Activated CD4-positive, alpha-beta T cell treated with anti-CD3 and anti-CD28 coated beads, Interleukin-2, amount 10 ng/mL, durations not matched to agents 7 days and 5 days (primary cell): ENCODE measurements around the gene SLC19A1. TPM values are rescaled to one million over a fixed set of nuclear protein-coding genes. Genes with fewer than 3 reads are reported as not detected.

ENCODE experiments used
- CTCF ChIA-PET: fragments of 350-600 bp; sonication (Branson Sonifier 250); formaldehyde crosslinking; loops from one replicate; lab custom pipeline; 2021; ENCODE audit warnings: antibody characterized with exemption; lab: Charles Lee
- POLR2A ChIA-PET: fragments of 350-600 bp; sonication (Branson Sonifier 250); formaldehyde crosslinking; loops from one replicate; lab custom pipeline; 2021; ENCODE audit warnings: antibody characterized with exemption; lab: Charles Lee
- DNase-seq: peaks from one replicate; pipeline ENCODE4 v3.0.0-alpha.2; 2020
- H3K27ac Mint-ChIP-seq: one replicate; pipeline ENCODE4 v1.8.0; 2021; ENCODE audit warnings: mild to moderate bottlenecking, moderate library complexity, mixed read lengths
- H3K27me3 Mint-ChIP-seq: one replicate; pipeline ENCODE4 v1.8.0; 2021; ENCODE audit warnings: mixed read lengths
- H3K36me3 Mint-ChIP-seq: one replicate; pipeline ENCODE4 v1.8.0; 2021; ENCODE audit warnings: low read depth, mixed read lengths
- H3K4me1 Mint-ChIP-seq: one replicate; pipeline ENCODE4 v1.8.0; 2021; ENCODE audit warnings: mixed read lengths
- H3K4me3 Mint-ChIP-seq: one replicate; pipeline ENCODE4 v1.8.0; 2021; ENCODE audit warnings: mild to moderate bottlenecking, moderate library complexity, mixed read lengths
- H3K9me3 Mint-ChIP-seq: one replicate; pipeline ENCODE4 v1.8.0; 2021; ENCODE audit warnings: mixed read lengths
- total RNA-seq, 2 experiments: library from RNA; stranded (reverse); gene quantifications; one replicate each; pipeline ENCODE4 v1.2.3, GENCODE V29; 2021

SLC19A1 gene
- total RNA-seq, 2 experiments from 2014 or later = 43.8 to 46.8 TPM

- H3K36me3 Mint-ChIP-seq = no peaks in the 10 kb centered on the region
- H3K27me3 Mint-ChIP-seq = no peaks in the 10 kb centered on the region
- H3K27ac Mint-ChIP-seq = no peak overlapping the region
- H3K4me1 Mint-ChIP-seq = peaks cover 7% of the 10 kb centered on the region
- CTCF ChIA-PET = no interaction called here
- no peak for DNase-seq
- no peak overlapping the region for H3K4me3 Mint-ChIP-seq
- peaks cover 4% of the 10 kb centered on the region for H3K9me3 Mint-ChIP-seq
- POLR2A ChIA-PET = no interaction called here
Measured at GRCh38 chr21:45469273-45470086, 72.8 kb downstream of the SLC19A1 start.

- H3K9me3 Mint-ChIP-seq = no peaks in the 10 kb centered on the region
- peaks cover 4% of the 10 kb centered on the region for H3K4me1 Mint-ChIP-seq
- DNase-seq = no peak
- ChIA-PET POLR2A (no interaction called here), CTCF (no interaction called here)
- H3K27ac Mint-ChIP-seq = no peak overlapping the region
- no peaks in the 10 kb centered on the region for H3K36me3 Mint-ChIP-seq
- no peaks in the 10 kb centered on the region for H3K27me3 Mint-ChIP-seq
- no peak overlapping the region for H3K4me3 Mint-ChIP-seq
Measured at GRCh38 chr21:45468971-45469272, 73.3 kb downstream of the SLC19A1 start.

GRCh38 chr21:45468051-45468970 is 73.9 kb downstream of the SLC19A1 start:
- ChIA-PET POLR2A (no interaction called here), CTCF (no interaction called here)
- Mint-ChIP-seq H3K4me1 (peaks cover 4% of the 10 kb centered on the region), H3K36me3 (no peaks in the 10 kb centered on the region), H3K9me3 (peaks cover 2% of the 10 kb centered on the region), H3K27ac (no peak overlapping the region), H3K27me3 (peaks cover 3% of the 10 kb centered on the region), H3K4me3 (no peak overlapping the region)
- DNase-seq = no peak

- Mint-ChIP-seq H3K27ac (no peak overlapping the region), H3K4me1 (peaks cover 4% of the 10 kb centered on the region), H3K27me3 (peaks cover 7% of the 10 kb centered on the region), H3K9me3 (peaks cover 2% of the 10 kb centered on the region), H3K36me3 (no peaks in the 10 kb centered on the region), H3K4me3 (no peak overlapping the region)
- ChIA-PET POLR2A (no interaction called here), CTCF (interaction anchor here (1.1 kb wide), 1 partner anchor 9 kb away, joined by 3 read pairs; no protein-coding TSS in a partner anchor)
- no peak for DNase-seq
Measured at GRCh38 chr21:45467221-45467779, 74.9 kb downstream of the SLC19A1 start.

- Mint-ChIP-seq H3K4me1 (peaks cover 4% of the 10 kb centered on the region), H3K27me3 (peaks cover 12% of the 10 kb centered on the region), H3K9me3 (peaks cover 2% of the 10 kb centered on the region), H3K4me3 (no peak overlapping the region), H3K27ac (no peak overlapping the region), H3K36me3 (no peaks in the 10 kb centered on the region)
- DNase-seq = no peak
- POLR2A ChIA-PET = no interaction called here
- CTCF ChIA-PET = interaction anchor here (1.1 kb wide), 1 partner anchor 9 kb away, joined by 3 read pairs; no protein-coding TSS in a partner anchor
Measured at GRCh38 chr21:45466330-45467220, 75.7 kb downstream of the SLC19A1 start.

GRCh38 chr21:45465611-45466329 is 76.5 kb downstream of the SLC19A1 start:
- H3K27me3 Mint-ChIP-seq = peaks cover 14% of the 10 kb centered on the region
- H3K9me3 Mint-ChIP-seq = peaks cover 2% of the 10 kb centered on the region
- ChIA-PET CTCF (interaction anchor here (1.1 kb wide), 1 partner anchor 10 kb away, joined by 3 read pairs; no protein-coding TSS in a partner anchor), POLR2A (no interaction called here)
- H3K36me3 Mint-ChIP-seq = no peaks in the 10 kb centered on the region
- no peak overlapping the region for H3K4me3 Mint-ChIP-seq
- no peaks in the 10 kb centered on the region for H3K4me1 Mint-ChIP-seq
- DNase-seq = no peak
- no peak overlapping the region for H3K27ac Mint-ChIP-seq

GRCh38 chr21:45465105-45465504 is 77.1 kb downstream of the SLC19A1 start:
- POLR2A ChIA-PET = no interaction called here
- H3K4me1 Mint-ChIP-seq = no peaks in the 10 kb centered on the region
- H3K4me3 Mint-ChIP-seq = no peak overlapping the region
- CTCF ChIA-PET = no interaction called here
- peaks cover 14% of the 10 kb centered on the region for H3K27me3 Mint-ChIP-seq
- no peaks in the 10 kb centered on the region for H3K36me3 Mint-ChIP-seq
- no peak overlapping the region for H3K27ac Mint-ChIP-seq
- H3K9me3 Mint-ChIP-seq = peaks cover 2% of the 10 kb centered on the region
- no peak for DNase-seq

- no peaks in the 10 kb centered on the region for H3K36me3 Mint-ChIP-seq
- DNase-seq = no peak
- peaks cover 14% of the 10 kb centered on the region for H3K27me3 Mint-ChIP-seq
- peaks cover 2% of the 10 kb centered on the region for H3K9me3 Mint-ChIP-seq
- H3K4me1 Mint-ChIP-seq = no peaks in the 10 kb centered on the region
- POLR2A ChIA-PET = no interaction called here
- H3K27ac Mint-ChIP-seq = no peak overlapping the region
- H3K4me3 Mint-ChIP-seq = no peak overlapping the region
- CTCF ChIA-PET = no interaction called here
Measured at GRCh38 chr21:45464309-45464708, 77.9 kb downstream of the SLC19A1 start.

GRCh38 chr21:45463871-45464270 is 78.4 kb downstream of the SLC19A1 start:
- CTCF ChIA-PET = no interaction called here
- POLR2A ChIA-PET = no interaction called here
- H3K27ac Mint-ChIP-seq = no peak overlapping the region

GRCh38 chr21:45461806-45462341 is 80.4 kb downstream of the SLC19A1 start:
- CTCF ChIA-PET = interaction anchor here (1.0 to 1.3 kb wide), 2 partner anchors 22 to 45 kb away, joined by 3 read pairs; no protein-coding TSS in a partner anchor
- H3K27ac Mint-ChIP-seq = no peak overlapping the region
- POLR2A ChIA-PET = no interaction called here

More at GRCh38 chr21:45463871-45464270, 78.4 kb downstream of the SLC19A1 start:
- Mint-ChIP-seq H3K4me3 (no peak overlapping the region), H3K4me1 (no peaks in the 10 kb centered on the region), H3K36me3 (no peaks in the 10 kb centered on the region), H3K9me3 (peaks cover 2% of the 10 kb centered on the region), H3K27me3 (peaks cover 14% of the 10 kb centered on the region)
- DNase-seq = no peak

GRCh38 chr21:45461369-45461750 is 80.9 kb downstream of the SLC19A1 start:
- peaks cover 14% of the 10 kb centered on the region for H3K27me3 Mint-ChIP-seq
- H3K9me3 Mint-ChIP-seq = peaks cover 2% of the 10 kb centered on the region
- H3K4me3 Mint-ChIP-seq = no peak overlapping the region
- no peak overlapping the region for H3K27ac Mint-ChIP-seq
- ChIA-PET POLR2A (no interaction called here), CTCF (interaction anchor here (1.0 to 1.3 kb wide), 2 partner anchors 22 to 44 kb away, joined by 3 read pairs; no protein-coding TSS in a partner anchor)
- DNase-seq = no peak
- no peaks in the 10 kb centered on the region for H3K36me3 Mint-ChIP-seq
- no peaks in the 10 kb centered on the region for H3K4me1 Mint-ChIP-seq

More at GRCh38 chr21:45461806-45462341, 80.4 kb downstream of the SLC19A1 start:
- DNase-seq = no peak
- Mint-ChIP-seq H3K4me3 (no peak overlapping the region), H3K27me3 (peaks cover 14% of the 10 kb centered on the region), H3K9me3 (peaks cover 2% of the 10 kb centered on the region), H3K4me1 (no peaks in the 10 kb centered on the region), H3K36me3 (no peaks in the 10 kb centered on the region)
